Stomach (tissue), 9 donors: ENCODE measurements around the gene RGS3. TPM values are rescaled to one million over a fixed set of nuclear protein-coding genes. Genes with fewer than 3 reads are reported as not detected.
A peak's percentile ranks its signal among the peaks of the same experiment; 100 is the strongest.

Source experiments
- DNase-seq, 2 donors: peaks; one replicate each; pipeline versions ENCODE4 v3.0.0 to v3.0.0-alpha.2; 2013 to 2019
- H3K27ac ChIP-seq, 5 donors: fragments of 200-600 bp in 4 of 5; sonication (generic) in 4 of 5; one replicate each; pipeline ENCODE4 v1.5.1; 2013 to 2019; ENCODE audit warnings: mild to moderate bottlenecking in 1 of 5, moderate library complexity in 1 of 5
- H3K27me3 ChIP-seq, 3 donors: fragments of 200-600 bp; sonication (generic); one replicate each; pipeline ENCODE4 v1.5.1; 2017 to 2019; ENCODE audit warnings: mixed run types in 1 of 3
- H3K36me3 ChIP-seq, 4 donors: fragments of 200-600 bp; sonication (generic); 1 replicate in 3 of 4; 2 replicates in 1 of 4; pipeline ENCODE4 v1.5.1; 2016 to 2019
- H3K4me1 ChIP-seq, 4 donors: fragments of 200-600 bp; sonication (generic); one replicate each; pipeline ENCODE4 v1.5.1; 2016 to 2019
- H3K4me3 ChIP-seq, 4 donors: fragments of 200-600 bp; sonication (generic) in 3 of 4; one replicate each; pipeline ENCODE4 v1.5.1; 2016 to 2019; ENCODE audit warnings: mild to moderate bottlenecking in 1 of 4
- H3K9me3 ChIP-seq, 4 donors: fragments of 200-600 bp; sonication (generic); one replicate each; pipeline ENCODE4 v1.5.1; 2016 to 2019
- CTCF ChIP-seq, 7 experiments: fragments of 450-650 bp in 4 of 7; fragments of 200-600 bp in 3 of 7; sonication (generic) in 3 of 7; IDR thresholded peaks; one replicate each; pipeline ENCODE4 v1.5.1; 2016 to 2019; ENCODE audit warnings: antibody characterized with exemption in 7 of 7, control low read depth in 2 of 7, mild to moderate bottlenecking in 1 of 7
- EP300 ChIP-seq: sonication (generic); formaldehyde crosslinking; IDR thresholded peaks from one replicate; pipeline ENCODE4 v1.6.1; 2017; ENCODE audit warnings: antibody characterized with exemption
- POLR2A ChIP-seq, 4 donors: fragments of 450-650 bp; IDR thresholded peaks; one replicate each; pipeline ENCODE4 v1.6.1; 2016; ENCODE audit warnings: antibody characterized with exemption in 4 of 4, control low read depth in 2 of 4, mild to moderate bottlenecking in 1 of 4, moderate library complexity in 1 of 4
- POLR2AphosphoS5 ChIP-seq, 3 donors: sonication (generic); formaldehyde crosslinking; IDR thresholded peaks; one replicate each; pipeline ENCODE4 v1.6.1; 2016; ENCODE audit warnings: antibody characterized with exemption in 3 of 3
- WGBS, 5 donors: extraction: QIAGEN DNeasy Blood & Tissue Kit in 3 of 5; methylation state at CpG; one replicate each; pipeline versions ENCODE4 v1.1.5 to v1.1.7; 2013 to 2018; 5-methylcytosine and 5-hydroxymethylcytosine counted together
- intact Hi-C: fragments of 100-400 bp; cut with DNase I; formaldehyde crosslinking; loops from one replicate; pipeline ENCODE4 v1.15.1; 2023; ENCODE audit warnings: low total_unique reads
- polyA plus RNA-seq, 3 donors: library from polyadenylated mRNA; stranded (reverse); fragments of 200-250 nt; gene quantifications; one replicate each; pipeline ENCODE4 v1.2.3, GENCODE V29; 2013
- total RNA-seq, 5 donors: library from RNA; depleted of rRNA; stranded (reverse); fragments of >200 nt; gene quantifications; one replicate each; pipeline versions ENCODE4 v1.1.0 to v1.2.3, GENCODE V29; 2014 to 2016
- donor health status: healthy with polysubstance abuse.
- donor health status: Bipolar disorder and iron deficiency.
- donor health status: healthy.

The RGS3 gene
- total and polyA plus RNA-seq, 8 donors: 26.6 to 71.4 (median 35.7) TPM

GRCh38 chr9:113477661-113478060, 14.1 kb downstream of the RGS3 start:
- no peak for DNase-seq
- 76 to 94% (median 89%) methylated on average over 5 of the region's 5 CpGs for WGBS, 5 donors

GRCh38 chr9:113479174-113479621, 15.7 kb downstream of the RGS3 start:
- Histone ChIP-seq H3K27me3 (no peaks in the 10 kb centered on the region), H3K4me1 (peaks cover 18 to 69% (median 32%) of the 10 kb centered on the region in 4 donors), H3K9me3 (no peaks in the 10 kb centered on the region), H3K4me3 (no peak overlapping the region), H3K36me3 (no peaks in the 10 kb centered on the region), H3K27ac (no peak overlapping the region)
- TF ChIP-seq POLR2A (IDR thresholded peaks at IDR 0.05): no peak
- no peak for TF ChIP-seq CTCF (IDR thresholded peaks at IDR 0.05)
- no peak for TF ChIP-seq POLR2AphosphoS5 (IDR thresholded peaks at IDR 0.05)
- no peak for TF ChIP-seq EP300
- DNase-seq: peak; percentile 63 to 82
- intact Hi-C loops: no loop called here
- WGBS, 5 donors: 48 to 68% (median 53%) methylated on average over 7 of the region's 7 CpGs

More at GRCh38 chr9:113477661-113478060, 14.1 kb downstream of the RGS3 start:
- intact Hi-C loops: no loop called here
- Histone ChIP-seq H3K27ac (peak overlapping the region in 2 of 5 donors; percentile 7 to 62), H3K4me1 (peaks cover 10 to 60% (median 27%) of the 10 kb centered on the region in 4 donors), H3K36me3 (no peaks in the 10 kb centered on the region), H3K9me3 (no peaks in the 10 kb centered on the region), H3K4me3 (no peak overlapping the region), H3K27me3 (no peaks in the 10 kb centered on the region)
- TF ChIP-seq POLR2AphosphoS5 (IDR thresholded peaks at IDR 0.05) (no peak), POLR2A (IDR thresholded peaks at IDR 0.05) (no peak), CTCF (IDR thresholded peaks at IDR 0.05) (no peak), EP300 (no peak)

- H3K36me3 ChIP-seq: no peaks in the 10 kb centered on the region
- intact Hi-C loops: no loop called here
- DNase-seq: no peak
- H3K27ac ChIP-seq: no peak overlapping the region
- no peaks in the 10 kb centered on the region for H3K9me3 ChIP-seq
- H3K4me1 ChIP-seq: peaks cover 21 to 73% (median 37%) of the 10 kb centered on the region in 4 donors
- 95 to 99% (median 97%) methylated on average over 4 of the region's 4 CpGs for WGBS, 5 donors
- H3K4me3 ChIP-seq: no peak overlapping the region
- no peaks in the 10 kb centered on the region for H3K27me3 ChIP-seq
- TF ChIP-seq POLR2A (IDR thresholded peaks at IDR 0.05): no peak
- TF ChIP-seq POLR2AphosphoS5 (IDR thresholded peaks at IDR 0.05): no peak
- no peak for TF ChIP-seq EP300
- no peak for TF ChIP-seq CTCF (IDR thresholded peaks at IDR 0.05)
These were observed 17.1 kb downstream of the RGS3 start for GRCh38 chr9:113480612-113481011.

- no peak overlapping the region for H3K4me3 ChIP-seq
- peaks cover 21 to 78% (median 38%) of the 10 kb centered on the region in 4 donors for H3K4me1 ChIP-seq
- WGBS, 5 donors: 47 to 75% (median 54%) methylated on average over 7 of the region's 7 CpGs
- no peaks in the 10 kb centered on the region for H3K27me3 ChIP-seq
- H3K36me3 ChIP-seq: peaks cover 0 to 3% (median 0%) of the 10 kb centered on the region in 4 donors
- peak in 1 of 2 donors; percentile 65 for DNase-seq
- TF ChIP-seq POLR2AphosphoS5 (IDR thresholded peaks at IDR 0.05) (no peak), POLR2A (IDR thresholded peaks at IDR 0.05) (no peak), EP300 (no peak), CTCF (IDR thresholded peaks at IDR 0.05) (no peak)
- intact Hi-C loops: no loop called here
- no peaks in the 10 kb centered on the region for H3K9me3 ChIP-seq
- H3K27ac ChIP-seq: no peak overlapping the region
These were observed 17.8 kb downstream of the RGS3 start for GRCh38 chr9:113481176-113481787.
